Gastrocnemius medialis (tissue), 4 donors: ENCODE data around the gene PDZRN4. TPM values are rescaled to one million over a fixed set of nuclear protein-coding genes. Genes with fewer than 3 reads are reported as not detected.
A peak's percentile ranks its signal among the peaks of the same experiment; 100 is the strongest.

Experiments
- ATAC-seq, 2 donors: fragments of 150-250 bp; one replicate each; pipeline ENCODE4 v1.9.1; 2016
- DNase-seq, 2 donors: peaks; one replicate each; pipeline ENCODE4 v3.0.0-alpha.2; 2019
- H3K27ac ChIP-seq, 4 donors: fragments of 200-600 bp; sonication (generic); 1 replicate in 1 of 4; 2 replicates in 3 of 4; pipeline ENCODE4 v1.5.1; 2016 to 2018; ENCODE audit warnings: mild to moderate bottlenecking in 2 of 4, moderate library complexity in 1 of 4
- H3K27me3 ChIP-seq, 3 donors: fragments of 200-600 bp; sonication (generic) in 2 of 3; 1 replicate in 1 of 3; 2 replicates in 2 of 3; pipeline versions ENCODE4 v1.5.1 to v1.6.0; 2016 to 2019; ENCODE audit warnings: mild to moderate bottlenecking in 1 of 3, moderate library complexity in 1 of 3
- H3K36me3 ChIP-seq, 2 donors: fragments of 200-600 bp; sonication (generic) in 1 of 2; one replicate each; pipeline ENCODE4 v1.5.1; 2017 to 2018
- H3K4me1 ChIP-seq, 2 donors: fragments of 200-600 bp; sonication (generic) in 1 of 2; one replicate each; pipeline ENCODE4 v1.5.1; 2016 to 2017; ENCODE audit warnings: mild to moderate bottlenecking in 2 of 2
- H3K4me3 ChIP-seq, 4 donors: fragments of 200-600 bp; sonication (generic) in 3 of 4; 1 replicate in 1 of 4; 2 replicates in 3 of 4; pipeline ENCODE4 v1.5.1; 2016 to 2019; ENCODE audit warnings: mild to moderate bottlenecking in 2 of 4
- H3K9me3 ChIP-seq, 3 donors: fragments of 200-600 bp; sonication (generic) in 2 of 3; 1 replicate in 1 of 3; 2 replicates in 2 of 3; pipeline ENCODE4 v1.5.1; 2016 to 2019
- CTCF ChIP-seq, 5 experiments: fragments of 450-650 bp in 3 of 5; fragments of 200-600 bp in 2 of 5; sonication (generic) in 2 of 5; IDR thresholded peaks in 4 of 5; conservative IDR thresholded peaks in 1 of 5; 1 replicate in 4 of 5; 2 replicates in 1 of 5; pipeline ENCODE4 v1.5.1; 2016 to 2019; ENCODE audit warnings: antibody characterized with exemption in 5 of 5, mild to moderate bottlenecking in 3 of 5, moderate library complexity in 3 of 5
- POLR2A ChIP-seq, 2 donors: fragments of 450-650 bp; IDR thresholded peaks; one replicate each; pipeline ENCODE4 v1.6.1; 2017; ENCODE audit warnings: antibody characterized with exemption in 2 of 2, mild to moderate bottlenecking in 2 of 2, moderate library complexity in 2 of 2
- in situ Hi-C, 4 donors: fragments of 200-750 bp; cut with MboI; loops; one replicate each; pipeline versions ENCODE4 v1.15.0 to v1.8.0; 2017; ENCODE audit warnings: low sequenced_read_pairs in 4 of 4
- intact Hi-C: fragments of 100-400 bp; cut with DNase I; formaldehyde crosslinking; loops from one replicate; pipeline ENCODE4 v1.15.1; 2023; ENCODE audit warnings: low total_unique reads
- total RNA-seq, 4 donors: library from RNA; depleted of rRNA; stranded (reverse); fragments of >200 nt; gene quantifications; one replicate each; pipeline versions ENCODE4 v1.1.0 to v1.2.3, GENCODE V29; 2016

PDZRN4 gene
- total RNA-seq, 4 donors from 2014 or later = 0.17 to 1.7 (median 0.64) TPM

- intact Hi-C loops = no loop called here
- Histone ChIP-seq H3K4me3 (no peak overlapping the region), H3K4me1 (no peaks in the 10 kb centered on the region), H3K36me3 (no peaks in the 10 kb centered on the region), H3K9me3 (no peaks in the 10 kb centered on the region), H3K27me3 (no peaks in the 10 kb centered on the region), H3K27ac (no peak overlapping the region)
- TF ChIP-seq CTCF (IDR thresholded peaks at IDR 0.05 in 4 of 5, conservative IDR thresholded peaks at IDR 0.05 in 1 of 5) (no peak), POLR2A (IDR thresholded peaks at IDR 0.05) (no peak)
- ATAC-seq = no peak
- in situ Hi-C loops = loop anchor here in 1 of 4 donors (25.0 kb wide), 1 partner anchor 743 kb away; no protein-coding TSS in a partner anchor
- no peak for DNase-seq
These were observed 80.9 kb downstream of the PDZRN4 start for GRCh38 chr12:41269056-41269455.

- Histone ChIP-seq H3K4me3 (no peak overlapping the region), H3K9me3 (no peaks in the 10 kb centered on the region), H3K4me1 (no peaks in the 10 kb centered on the region), H3K27ac (no peak overlapping the region), H3K36me3 (no peaks in the 10 kb centered on the region), H3K27me3 (no peaks in the 10 kb centered on the region)
- in situ Hi-C loops (loop anchor here in 2 of 4 donors (10.0 to 25.0 kb wide), 2 partner anchors 741 to 753 kb away; no protein-coding TSS in a partner anchor), intact Hi-C loops (no loop called here)
- ATAC-seq = no peak
- TF ChIP-seq CTCF (IDR thresholded peaks at IDR 0.05 in 4 of 5, conservative IDR thresholded peaks at IDR 0.05 in 1 of 5) = no peak
- TF ChIP-seq POLR2A (IDR thresholded peaks at IDR 0.05) = no peak
- no peak for DNase-seq
These were observed 83.4 kb downstream of the PDZRN4 start for GRCh38 chr12:41271489-41271888.

- no peaks in the 10 kb centered on the region for H3K27me3 ChIP-seq
- intact Hi-C loops = no loop called here
- no peak for ATAC-seq
- no peaks in the 10 kb centered on the region for H3K36me3 ChIP-seq
- no peaks in the 10 kb centered on the region for H3K9me3 ChIP-seq
- in situ Hi-C loops = loop anchor here (5.0 to 25.0 kb wide), 3 partner anchors 738 to 750 kb away; no protein-coding TSS in a partner anchor
- TF ChIP-seq CTCF (IDR thresholded peaks at IDR 0.05 in 4 of 5, conservative IDR thresholded peaks at IDR 0.05 in 1 of 5) (no peak), POLR2A (IDR thresholded peaks at IDR 0.05) (no peak)
- no peaks in the 10 kb centered on the region for H3K4me1 ChIP-seq
- no peak overlapping the region for H3K27ac ChIP-seq
- no peak for DNase-seq
- no peak overlapping the region for H3K4me3 ChIP-seq
These were observed 86.5 kb downstream of the PDZRN4 start for GRCh38 chr12:41274643-41275042.

GRCh38 chr12:41277100-41277945 lies 89.2 kb downstream of the PDZRN4 start:
- peak in 4 of 5 experiments; percentile 13 to 48 (median 28) for TF ChIP-seq CTCF (IDR thresholded peaks at IDR 0.05 in 4 of 5, conservative IDR thresholded peaks at IDR 0.05 in 1 of 5)
- TF ChIP-seq POLR2A (IDR thresholded peaks at IDR 0.05) = no peak
- ATAC-seq = no peak
- in situ Hi-C loops = loop anchor here in 3 of 4 donors (5.0 to 25.0 kb wide), 3 partner anchors 735 to 747 kb away; no protein-coding TSS in a partner anchor

More at GRCh38 chr12:41277100-41277945, 89.2 kb downstream of the PDZRN4 start:
- Histone ChIP-seq H3K36me3 (no peaks in the 10 kb centered on the region), H3K9me3 (no peaks in the 10 kb centered on the region), H3K4me3 (no peak overlapping the region), H3K27me3 (no peaks in the 10 kb centered on the region), H3K4me1 (no peaks in the 10 kb centered on the region), H3K27ac (no peak overlapping the region)
- intact Hi-C loops = no loop called here
- DNase-seq = no peak
